Stomach smooth muscle (tissue), 2 donors: Measurements from ENCODE around the gene NKTR.
"Not testable (repeated sequence)": the region's sequence is repeated elsewhere in the genome, so short reads cannot be mapped to it uniquely, and the experiment has no call there.

Experiments used
- H3K27ac ChIP-seq: one replicate; pipeline ENCODE4 v1.7.0; 2013; ENCODE audit warnings: mild to moderate bottlenecking, low read length, inconsistent platforms
- H3K27me3 ChIP-seq, 2 donors: one replicate each; pipeline ENCODE4 v1.7.0; 2013; ENCODE audit warnings: low read length in 2 of 2; ENCODE audit not compliant: insufficient read depth in 2 of 2, control insufficient read depth in 1 of 2
- H3K36me3 ChIP-seq, 2 donors: one replicate each; pipeline ENCODE4 v1.7.0; 2013; ENCODE audit warnings: low read length in 2 of 2; ENCODE audit not compliant: control insufficient read depth in 2 of 2, insufficient read depth in 2 of 2
- H3K4me1 ChIP-seq: one replicate; pipeline ENCODE4 v1.7.0; 2013; ENCODE audit warnings: low read length; ENCODE audit not compliant: control insufficient read depth, insufficient read depth
- H3K4me3 ChIP-seq, 2 donors: one replicate each; pipeline ENCODE4 v1.7.0; 2013; ENCODE audit warnings: low read length in 2 of 2
- H3K9ac ChIP-seq, 2 donors: one replicate each; pipeline ENCODE4 v1.7.0; 2013; ENCODE audit warnings: low read length in 2 of 2, mild to moderate bottlenecking in 1 of 2
- H3K9me3 ChIP-seq, 2 donors: one replicate each; pipeline ENCODE4 v1.7.0; 2013; ENCODE audit warnings: low read length in 2 of 2; ENCODE audit not compliant: control insufficient read depth in 2 of 2
- donor health status: healthy.
- donor health status: Pancreatic carcinoma.

Gene NKTR

GRCh38 chr3:42597098-42597497 is 3.4 kb upstream of the NKTR start:
- H3K4me3 ChIP-seq, H3K36me3 ChIP-seq, H3K9me3 ChIP-seq, H3K4me1 ChIP-seq, H3K27me3 ChIP-seq, H3K9ac ChIP-seq, H3K27ac ChIP-seq: not testable (repeated sequence)

- H3K27me3 ChIP-seq = no peaks in the 10 kb centered on the region
- H3K9ac ChIP-seq = peak overlapping the region; percentile 80 to 96
- H3K4me1 ChIP-seq = peaks cover 4% of the 10 kb centered on the region
- H3K27ac ChIP-seq = peak overlapping the region; percentile 91
- no peaks in the 10 kb centered on the region for H3K9me3 ChIP-seq
- H3K4me3 ChIP-seq = peak overlapping the region; percentile 89
- H3K36me3 ChIP-seq = no peaks in the 10 kb centered on the region
Measured at GRCh38 chr3:42600958-42601675, 631 bp downstream of the NKTR start.

GRCh38 chr3:42601896-42602581 is 1.6 kb downstream of the NKTR start:
- Histone ChIP-seq H3K9ac (peak overlapping the region; percentile 3 to 80), H3K36me3 (peaks cover 0 to 3% of the 10 kb centered on the region in 2 donors), H3K27me3 (no peaks in the 10 kb centered on the region), H3K4me1 (peaks cover 4% of the 10 kb centered on the region), H3K9me3 (no peaks in the 10 kb centered on the region), H3K4me3 (peak overlapping the region; percentile 89), H3K27ac (no peak overlapping the region)

- peaks cover 4% of the 10 kb centered on the region for H3K4me1 ChIP-seq
- H3K4me3 ChIP-seq = no peak overlapping the region
- H3K9me3 ChIP-seq = no peaks in the 10 kb centered on the region
- peaks cover 0 to 5% of the 10 kb centered on the region in 2 donors for H3K36me3 ChIP-seq
- H3K27me3 ChIP-seq = no peaks in the 10 kb centered on the region
- H3K27ac ChIP-seq = no peak overlapping the region
- H3K9ac ChIP-seq = no peak overlapping the region
Measured at GRCh38 chr3:42602961-42603360, 2.5 kb downstream of the NKTR start.

- no peak overlapping the region for H3K9ac ChIP-seq
- H3K36me3 ChIP-seq = peaks cover 0 to 5% of the 10 kb centered on the region in 2 donors
- H3K9me3 ChIP-seq = no peaks in the 10 kb centered on the region
- H3K27ac ChIP-seq = no peak overlapping the region
- H3K4me1 ChIP-seq = peaks cover 4% of the 10 kb centered on the region
- H3K4me3 ChIP-seq = no peak overlapping the region
- no peaks in the 10 kb centered on the region for H3K27me3 ChIP-seq
Measured at GRCh38 chr3:42605546-42606173, 5.2 kb downstream of the NKTR start.

GRCh38 chr3:42608581-42608980 is 8.1 kb downstream of the NKTR start:
- Histone ChIP-seq H3K27ac (no peak overlapping the region), H3K9me3 (no peaks in the 10 kb centered on the region), H3K4me3 (no peak overlapping the region), H3K27me3 (no peaks in the 10 kb centered on the region), H3K9ac (no peak overlapping the region), H3K36me3 (peaks cover 0 to 5% of the 10 kb centered on the region in 2 donors), H3K4me1 (no peaks in the 10 kb centered on the region)

- Histone ChIP-seq H3K4me3 (no peak overlapping the region), H3K4me1 (no peaks in the 10 kb centered on the region), H3K9ac (no peak overlapping the region), H3K27ac (no peak overlapping the region), H3K9me3 (no peaks in the 10 kb centered on the region), H3K36me3 (peaks cover 0 to 5% of the 10 kb centered on the region in 2 donors), H3K27me3 (no peaks in the 10 kb centered on the region)
Measured at GRCh38 chr3:42610976-42611375, 10.5 kb downstream of the NKTR start.

- Histone ChIP-seq H3K27ac (no peak overlapping the region), H3K4me1 (no peaks in the 10 kb centered on the region), H3K27me3 (no peaks in the 10 kb centered on the region), H3K36me3 (peaks cover 0 to under 1% of the 10 kb centered on the region in 2 donors), H3K9ac (no peak overlapping the region), H3K9me3 (no peaks in the 10 kb centered on the region), H3K4me3 (no peak overlapping the region)
Measured at GRCh38 chr3:42612217-42612616, 11.7 kb downstream of the NKTR start.

- no peak overlapping the region for H3K4me3 ChIP-seq
- H3K4me1 ChIP-seq = no peaks in the 10 kb centered on the region
- H3K27me3 ChIP-seq = no peaks in the 10 kb centered on the region
- H3K36me3 ChIP-seq = no peaks in the 10 kb centered on the region
- H3K9ac ChIP-seq = no peak overlapping the region
- H3K27ac ChIP-seq = no peak overlapping the region
- H3K9me3 ChIP-seq = no peaks in the 10 kb centered on the region
Measured at GRCh38 chr3:42612928-42613327, 12.4 kb downstream of the NKTR start.

GRCh38 chr3:42613462-42613861 is 13.0 kb downstream of the NKTR start:
- H3K4me3 ChIP-seq = no peak overlapping the region
- no peaks in the 10 kb centered on the region for H3K27me3 ChIP-seq
- H3K4me1 ChIP-seq = no peaks in the 10 kb centered on the region
- no peaks in the 10 kb centered on the region for H3K9me3 ChIP-seq
- no peak overlapping the region for H3K27ac ChIP-seq
- no peak overlapping the region for H3K9ac ChIP-seq
- no peaks in the 10 kb centered on the region for H3K36me3 ChIP-seq

- H3K4me3 ChIP-seq = no peak overlapping the region
- H3K27me3 ChIP-seq = no peaks in the 10 kb centered on the region
- no peaks in the 10 kb centered on the region for H3K4me1 ChIP-seq
- H3K36me3 ChIP-seq = peaks cover 34 to 41% of the 10 kb centered on the region in 2 donors
- no peak overlapping the region for H3K9ac ChIP-seq
- H3K27ac ChIP-seq = no peak overlapping the region
- no peaks in the 10 kb centered on the region for H3K9me3 ChIP-seq
Measured at GRCh38 chr3:42631620-42632019, 31.1 kb downstream of the NKTR start.
